Tibial nerve (tissue), 4 donors: ENCODE data around the gene EFNB1.

Experiments used
- CTCF ChIP-seq, 5 experiments: fragments of 200-600 bp in 3 of 5; fragments of 450-650 bp in 2 of 5; sonication (generic) in 3 of 5; IDR thresholded peaks; one replicate each; pipeline ENCODE4 v1.5.1; 2016 to 2019; ENCODE audit warnings: antibody characterized with exemption in 5 of 5, mild to moderate bottlenecking in 3 of 5, moderate library complexity in 2 of 5
- EP300 ChIP-seq, 2 donors: sonication (generic); formaldehyde crosslinking; IDR thresholded peaks; one replicate each; pipeline ENCODE4 v1.6.1; 2017; ENCODE audit warnings: antibody characterized with exemption in 2 of 2, mild to moderate bottlenecking in 1 of 2

- no peak for TF ChIP-seq CTCF (IDR thresholded peaks at IDR 0.05)
- TF ChIP-seq EP300 (IDR thresholded peaks at IDR 0.05) = no peak
These were observed 43.4 kb downstream of the EFNB1 start for GRCh38 chrX:68872171-68872570.
